HepG2 (cell line): Measurements from ENCODE around the gene CTDSP1. TPM values are rescaled to one million over a fixed set of nuclear protein-coding genes. Genes with fewer than 3 reads are reported as not detected.

Experiments
- ATF1 ChIP-seq: IDR thresholded peaks from 2 replicates; pipeline ENCODE4 v1.6.1; 2016; ENCODE audit warnings: mild to moderate bottlenecking, control low read depth
- CEBPB ChIP-seq: IDR thresholded peaks from 2 replicates; pipeline ENCODE4 v1.6.1; 2011; ENCODE audit warnings: low read depth, low read length, improper control_type of control experiment, borderline replicate concordance
- KDM6A ChIP-seq: IDR thresholded peaks from 2 replicates; pipeline ENCODE4 v1.6.1; 2016; ENCODE audit warnings: low read depth
- MYC ChIP-seq: sonication (generic); formaldehyde crosslinking; IDR thresholded peaks from 2 replicates; pipeline ENCODE4 v1.9.0; 2021; ENCODE audit warnings: missing genetic modification reagents, borderline replicate concordance
- NR2C2 ChIP-seq: sonication (generic); formaldehyde crosslinking; IDR thresholded peaks from 2 replicates; pipeline ENCODE4 v1.4.0; 2020; ENCODE audit warnings: missing genetic modification reagents, mild to moderate bottlenecking, moderate library complexity, borderline replicate concordance
- NR2F6 ChIP-seq, 2 experiments: IDR thresholded peaks; 2 replicates each; pipeline ENCODE4 v1.6.1; 2016; ENCODE audit warnings: antibody characterized with exemption in 1 of 2, mild to moderate bottlenecking in 1 of 2
- PRDM15 ChIP-seq: sonication (generic); formaldehyde crosslinking; IDR thresholded peaks from 2 replicates; pipeline ENCODE4 v1.4.0; 2020; ENCODE audit warnings: missing genetic modification reagents
- SIN3A ChIP-seq: IDR thresholded peaks from 2 replicates; pipeline ENCODE4 v1.6.1; 2011; ENCODE audit warnings: low read depth, mild to moderate bottlenecking, control low read depth, low read length, borderline replicate concordance
- SOX13 ChIP-seq, 3 experiments: fragments of 450-650 bp in 1 of 3; sonication (generic) in 1 of 3; formaldehyde crosslinking in 1 of 3; IDR thresholded peaks in 2 of 3; conservative IDR thresholded peaks in 1 of 3; 2 replicates each; pipeline versions ENCODE4 v1.5.0 to v1.6.1; 2016 to 2020; ENCODE audit warnings: antibody characterized with exemption in 1 of 3, mild to moderate bottlenecking in 1 of 3, missing compliant biosample characterization in 1 of 3, missing genetic modification reagents in 1 of 3, moderate library complexity in 1 of 3
- ZBTB1 ChIP-seq: sonication (generic); formaldehyde crosslinking; IDR thresholded peaks from 2 replicates; pipeline ENCODE4 v1.4.0; 2020; ENCODE audit warnings: missing genetic modification reagents, borderline replicate concordance
- ZBTB10 ChIP-seq: sonication (generic); formaldehyde crosslinking; IDR thresholded peaks from 2 replicates; pipeline ENCODE4 v1.4.0; 2020; ENCODE audit warnings: missing genetic modification reagents, borderline replicate concordance
- ZHX2 ChIP-seq, 2 experiments: sonication (generic) in 1 of 2; formaldehyde crosslinking in 1 of 2; IDR thresholded peaks; 2 replicates each; pipeline versions ENCODE4 v1.6.1 to v1.9.0; 2014 to 2022; ENCODE audit warnings: antibody characterized with exemption in 1 of 2, borderline replicate concordance in 1 of 2, inconsistent platforms in 1 of 2, low read depth in 1 of 2, missing genetic modification reagents in 1 of 2
- ZNF230 ChIP-seq: sonication (generic); formaldehyde crosslinking; IDR thresholded peaks from 2 replicates; pipeline ENCODE4 v1.4.0; 2020; ENCODE audit warnings: mild to moderate bottlenecking, missing genetic modification reagents
- ZNF572 ChIP-seq: sonication (generic); formaldehyde crosslinking; IDR thresholded peaks from 2 replicates; pipeline ENCODE4 v1.5.1; 2020; ENCODE audit warnings: mild to moderate bottlenecking, missing genetic modification reagents
- ZSCAN29 ChIP-seq: sonication (generic); formaldehyde crosslinking; conservative IDR thresholded peaks from 2 replicates; pipeline ENCODE4 v1.4.0; 2020; ENCODE audit warnings: mild to moderate bottlenecking, missing genetic modification reagents
- polyA plus RNA-seq, 8 experiments: library from polyadenylated mRNA; depleted of rRNA in 3 of 8; stranded (reverse) in 7 of 8; unstranded in 1 of 8; fragments of >200 nt; fragmentation: Illumina TruSeq in 4 of 8; extraction: Trizol in 4 of 8; gene quantifications; 2 replicates each; pipeline versions ENCODE4 v1.2.1 to v1.2.3, GENCODE V29; 2011 to 2016; ENCODE audit warnings: low read depth in 4 of 8, missing spikeins in 1 of 8, mixed read lengths in 1 of 8; ENCODE audit not compliant: insufficient read depth in 1 of 8
- total RNA-seq, 5 experiments: library from RNA; depleted of rRNA; stranded (reverse); fragments of >200 nt; fragmentation: Illumina TruSeq; extraction: Trizol; gene quantifications; 2 replicates each; pipeline ENCODE4 v1.2.3, GENCODE V29; 2016; ENCODE audit warnings: low read depth in 1 of 5

The CTDSP1 gene
- total and polyA plus RNA-seq, 2 of the 13 experiments (the other 11 are each of a cell fraction or from before 2014, with no cell fraction given) = 91.0 to 268 TPM

- TF ChIP-seq ZBTB10 (CRISPR knock-in tag) (no peak), NR2C2 (peak; percentile 57), ZBTB1 (no peak), SOX13 (IDR thresholded peaks at IDR 0.05) (peak; percentile 55; the same call in 1 of the 2 replicates), SOX13 (CRISPR knock-in tag; conservative IDR thresholded peaks at IDR 0.05 in 1 of 2, IDR thresholded peaks at IDR 0.05 in 1 of 2) (peak in 1 of 2 experiments; percentile 73; a peak in 2 of 4 replicates), ZNF230 (CRISPR knock-in tag) (0 out of 2 replicates have a peak, but pooled peaks have one; percentile 23), KDM6A (CRISPR knock-in tag) (peak; percentile 89), ZNF572 (CRISPR knock-in tag) (no peak), NR2F6 (IDR thresholded peaks at IDR 0.05) (peak; percentile 84), NR2F6 (CRISPR knock-in tag; IDR thresholded peaks at IDR 0.05) (peak; percentile 80), ZHX2 (IDR thresholded peaks at IDR 0.05; ENCODE audit: low read depth) (no peak), ZHX2 (CRISPR knock-in tag; IDR thresholded peaks at IDR 0.05; ENCODE audit: borderline replicate concordance) (no peak), CEBPB (no peak), SIN3A (peak; percentile 69; the same call in 1 of the 2 replicates), ZSCAN29 (CRISPR knock-in tag) (no peak), PRDM15 (no peak), ATF1 (no peak), MYC (CRISPR knock-in tag) (peak; percentile 84)
These were observed 19.2 kb downstream of the CTDSP1 start, which contains the start of gene VIL1 (continued) for GRCh38 chr2:218418717-218419458.
